Measurements from ENCODE around the gene GRIK1.

DNA sequence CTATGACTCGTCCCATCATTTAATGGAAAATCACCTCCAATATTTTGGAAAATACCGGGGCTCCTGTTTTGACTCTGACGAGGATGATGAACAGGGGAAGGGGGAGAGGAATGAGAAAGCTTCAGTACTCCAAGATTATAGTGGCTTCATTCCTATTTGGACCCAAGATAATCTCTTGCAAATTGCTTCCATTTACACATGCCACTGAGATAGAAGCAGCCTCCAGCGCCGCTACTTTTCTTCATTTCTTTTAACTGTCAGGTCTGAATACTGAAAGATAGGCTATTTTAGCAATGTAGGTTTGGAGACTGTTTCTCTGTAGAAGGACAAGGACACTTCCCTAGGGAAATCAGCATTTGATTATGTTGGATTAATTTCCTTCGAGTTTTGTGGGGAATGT is 565 bp upstream of the GRIK1 start:
- TF ChIP-seq HOXA7 (CRISPR knock-in tag; IDR thresholded peaks at IDR 0.05; ENCODE audit: borderline replicate concordance) (no peak), ZNF175 (tag by site-specific recombination; IDR thresholded peaks at IDR 0.05) (no peak), TCF7L2 (IDR thresholded peaks at IDR 0.05; ENCODE audit: borderline replicate concordance, low read depth, low read length) (no peak), ZBTB7A (tag by site-specific recombination; IDR thresholded peaks at IDR 0.05; ENCODE audit: low read depth) (no peak), ZNF776 (tag by site-specific recombination; IDR thresholded peaks at IDR 0.05; ENCODE audit: borderline replicate concordance) (no peak)
- TF ChIP-seq, protein P1, sequence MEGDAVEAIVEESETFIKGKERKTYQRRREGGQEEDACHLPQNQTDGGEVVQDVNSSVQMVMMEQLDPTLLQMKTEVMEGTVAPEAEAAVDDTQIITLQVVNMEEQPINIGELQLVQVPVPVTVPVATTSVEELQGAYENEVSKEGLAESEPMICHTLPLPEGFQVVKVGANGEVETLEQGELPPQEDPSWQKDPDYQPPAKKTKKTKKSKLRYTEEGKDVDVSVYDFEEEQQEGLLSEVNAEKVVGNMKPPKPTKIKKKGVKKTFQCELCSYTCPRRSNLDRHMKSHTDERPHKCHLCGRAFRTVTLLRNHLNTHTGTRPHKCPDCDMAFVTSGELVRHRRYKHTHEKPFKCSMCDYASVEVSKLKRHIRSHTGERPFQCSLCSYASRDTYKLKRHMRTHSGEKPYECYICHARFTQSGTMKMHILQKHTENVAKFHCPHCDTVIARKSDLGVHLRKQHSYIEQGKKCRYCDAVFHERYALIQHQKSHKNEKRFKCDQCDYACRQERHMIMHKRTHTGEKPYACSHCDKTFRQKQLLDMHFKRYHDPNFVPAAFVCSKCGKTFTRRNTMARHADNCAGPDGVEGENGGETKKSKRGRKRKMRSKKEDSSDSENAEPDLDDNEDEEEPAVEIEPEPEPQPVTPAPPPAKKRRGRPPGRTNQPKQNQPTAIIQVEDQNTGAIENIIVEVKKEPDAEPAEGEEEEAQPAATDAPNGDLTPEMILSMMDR (tag by site-specific recombination; IDR thresholded peaks at IDR 0.05), result no peak
- TF ChIP-seq, protein P2, sequence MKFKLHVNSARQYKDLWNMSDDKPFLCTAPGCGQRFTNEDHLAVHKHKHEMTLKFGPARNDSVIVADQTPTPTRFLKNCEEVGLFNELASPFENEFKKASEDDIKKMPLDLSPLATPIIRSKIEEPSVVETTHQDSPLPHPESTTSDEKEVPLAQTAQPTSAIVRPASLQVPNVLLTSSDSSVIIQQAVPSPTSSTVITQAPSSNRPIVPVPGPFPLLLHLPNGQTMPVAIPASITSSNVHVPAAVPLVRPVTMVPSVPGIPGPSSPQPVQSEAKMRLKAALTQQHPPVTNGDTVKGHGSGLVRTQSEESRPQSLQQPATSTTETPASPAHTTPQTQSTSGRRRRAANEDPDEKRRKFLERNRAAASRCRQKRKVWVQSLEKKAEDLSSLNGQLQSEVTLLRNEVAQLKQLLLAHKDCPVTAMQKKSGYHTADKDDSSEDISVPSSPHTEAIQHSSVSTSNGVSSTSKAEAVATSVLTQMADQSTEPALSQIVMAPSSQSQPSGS (tag by site-specific recombination; IDR thresholded peaks at IDR 0.05; ENCODE audit: low read depth), result no peak
- TF ChIP-seq, protein P3, sequence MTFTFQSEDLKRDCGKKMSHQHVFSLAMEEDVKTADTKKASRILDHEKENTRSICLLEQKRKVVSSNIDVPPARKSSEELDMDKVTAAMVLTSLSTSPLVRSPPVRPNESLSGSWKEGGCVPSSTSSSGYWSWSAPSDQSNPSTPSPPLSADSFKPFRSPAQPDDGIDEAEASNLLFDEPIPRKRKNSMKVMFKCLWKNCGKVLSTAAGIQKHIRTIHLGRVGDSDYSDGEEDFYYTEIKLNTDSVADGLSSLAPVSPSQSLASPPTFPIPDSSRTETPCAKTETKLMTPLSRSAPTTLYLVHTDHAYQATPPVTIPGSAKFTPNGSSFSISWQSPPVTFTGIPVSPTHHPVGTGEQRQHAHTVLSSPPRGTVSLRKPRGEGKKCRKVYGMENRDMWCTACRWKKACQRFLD (tag by site-specific recombination; IDR thresholded peaks at IDR 0.05), result no peak
